Measurements from ENCODE around the gene FBRS.

Gene FBRS

DNA sequence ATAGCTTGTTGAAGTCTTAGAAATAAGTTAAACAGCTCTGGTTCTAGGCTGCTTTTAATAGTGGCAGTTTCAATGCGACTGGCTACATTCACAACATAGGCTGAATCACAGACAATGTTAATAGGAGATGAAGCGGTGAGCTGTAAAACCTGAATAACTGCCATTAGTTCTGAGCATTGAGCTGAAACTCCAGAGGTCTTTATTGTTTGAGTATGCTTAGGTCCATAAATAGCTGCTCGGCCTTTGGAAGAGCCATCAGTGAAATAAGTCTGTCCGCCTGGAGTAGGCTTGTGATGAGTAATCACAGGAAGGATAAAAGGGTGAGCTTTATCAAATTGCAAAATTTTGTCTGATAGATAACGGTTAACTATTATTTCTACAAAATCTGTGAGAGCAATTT lies 38.6 kb upstream of the FBRS start:
- no peak for DNase-seq (ENCODE audit: extremely low read depth, low read depth)
- H3K4me3 ChIP-seq (replicated peaks; ENCODE audit: low read depth, low read length): no peak overlapping the region
- TF ChIP-seq, protein P1, sequence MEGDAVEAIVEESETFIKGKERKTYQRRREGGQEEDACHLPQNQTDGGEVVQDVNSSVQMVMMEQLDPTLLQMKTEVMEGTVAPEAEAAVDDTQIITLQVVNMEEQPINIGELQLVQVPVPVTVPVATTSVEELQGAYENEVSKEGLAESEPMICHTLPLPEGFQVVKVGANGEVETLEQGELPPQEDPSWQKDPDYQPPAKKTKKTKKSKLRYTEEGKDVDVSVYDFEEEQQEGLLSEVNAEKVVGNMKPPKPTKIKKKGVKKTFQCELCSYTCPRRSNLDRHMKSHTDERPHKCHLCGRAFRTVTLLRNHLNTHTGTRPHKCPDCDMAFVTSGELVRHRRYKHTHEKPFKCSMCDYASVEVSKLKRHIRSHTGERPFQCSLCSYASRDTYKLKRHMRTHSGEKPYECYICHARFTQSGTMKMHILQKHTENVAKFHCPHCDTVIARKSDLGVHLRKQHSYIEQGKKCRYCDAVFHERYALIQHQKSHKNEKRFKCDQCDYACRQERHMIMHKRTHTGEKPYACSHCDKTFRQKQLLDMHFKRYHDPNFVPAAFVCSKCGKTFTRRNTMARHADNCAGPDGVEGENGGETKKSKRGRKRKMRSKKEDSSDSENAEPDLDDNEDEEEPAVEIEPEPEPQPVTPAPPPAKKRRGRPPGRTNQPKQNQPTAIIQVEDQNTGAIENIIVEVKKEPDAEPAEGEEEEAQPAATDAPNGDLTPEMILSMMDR (IDR thresholded peaks at IDR 0.05; ENCODE audit: low read depth, low read length, missing control alignments): no peak

DNA sequence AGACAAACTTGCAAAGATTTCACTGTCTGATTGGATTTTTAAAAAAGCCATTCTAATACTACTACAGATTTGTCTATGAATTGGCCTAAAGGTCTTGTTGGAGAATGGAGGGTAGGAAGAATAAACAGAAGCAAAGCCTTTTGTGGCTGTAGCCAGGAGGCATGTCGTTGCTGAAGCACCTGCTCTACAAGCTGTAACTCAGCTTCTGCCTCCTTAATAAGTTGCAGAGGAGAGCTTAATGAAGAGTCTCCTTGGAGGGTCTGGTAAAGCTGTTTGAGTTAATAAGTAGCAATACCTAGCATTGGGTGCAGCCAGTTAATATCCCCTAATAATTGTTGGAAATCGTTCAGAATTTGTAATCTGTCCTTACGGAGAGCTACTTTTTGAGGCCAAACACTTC lies 38.1 kb upstream of the FBRS start:
- TF ChIP-seq, protein P1 (IDR thresholded peaks at IDR 0.05; ENCODE audit: low read depth, low read length, missing control alignments): no peak
- no peak overlapping the region for H3K4me3 ChIP-seq (replicated peaks; ENCODE audit: low read depth, low read length)

DNA sequence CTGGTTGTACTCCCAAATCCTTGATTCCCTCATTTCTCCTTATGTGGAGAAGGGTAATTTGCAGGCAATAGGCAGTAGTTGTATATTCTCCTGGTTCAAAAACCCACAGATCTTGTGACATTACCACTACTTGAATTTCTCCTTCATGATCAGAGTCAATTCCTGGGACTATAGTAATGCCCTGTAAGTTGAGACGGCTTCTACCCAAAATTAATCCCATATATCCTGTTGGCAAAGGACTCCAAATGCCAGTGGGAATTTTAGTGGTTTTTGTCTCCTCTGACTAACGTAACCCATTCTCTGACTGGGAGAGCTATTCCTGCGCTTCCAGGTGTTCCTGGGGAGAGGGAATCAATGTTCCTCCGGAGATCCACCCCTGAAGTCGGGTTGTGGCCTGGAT lies 36.5 kb upstream of the FBRS start:
- no peak for DNase-seq (ENCODE audit: extremely low read depth, low read depth)
- H3K4me3 ChIP-seq (replicated peaks; ENCODE audit: low read depth, low read length): no peak overlapping the region
- TF ChIP-seq, protein P1 (IDR thresholded peaks at IDR 0.05; ENCODE audit: low read depth, low read length, missing control alignments): no peak

More for the DNA sequence above, 38.1 kb upstream of the FBRS start:
- no peak for DNase-seq (ENCODE audit: extremely low read depth, low read depth)

DNA sequence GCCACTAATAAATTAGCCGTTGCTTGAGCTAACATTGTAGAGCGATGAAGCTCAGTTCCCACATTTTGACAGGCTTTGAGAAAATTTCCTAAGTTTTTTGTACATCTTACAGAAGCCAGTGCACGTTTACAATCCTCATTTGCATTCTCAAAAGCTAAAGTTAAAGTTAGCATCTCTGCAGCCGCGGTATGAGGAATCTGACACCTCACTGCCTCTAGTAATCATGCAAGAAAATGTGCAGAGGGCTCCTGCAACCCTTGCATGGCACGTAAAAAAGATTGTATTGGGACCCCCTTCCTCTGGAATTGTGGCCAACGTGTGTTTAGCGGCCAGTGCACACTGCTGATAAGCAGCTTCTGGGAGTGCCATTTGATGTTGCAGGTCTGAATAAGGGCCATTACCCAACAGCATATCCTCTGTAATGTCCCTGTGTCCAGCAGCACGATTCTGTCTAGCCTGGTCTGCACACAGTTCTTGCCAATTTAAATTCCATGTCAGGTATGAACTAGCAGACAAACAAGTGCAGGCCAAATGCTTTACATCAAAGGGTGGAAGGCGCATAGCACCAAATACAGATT lies 35.7 kb upstream of the FBRS start:
- TF ChIP-seq, protein P1 (IDR thresholded peaks at IDR 0.05; ENCODE audit: low read depth, low read length, missing control alignments): no peak
- H3K4me3 ChIP-seq (replicated peaks; ENCODE audit: low read depth, low read length): no peak overlapping the region
- no peak for DNase-seq (ENCODE audit: extremely low read depth, low read depth)

DNA sequence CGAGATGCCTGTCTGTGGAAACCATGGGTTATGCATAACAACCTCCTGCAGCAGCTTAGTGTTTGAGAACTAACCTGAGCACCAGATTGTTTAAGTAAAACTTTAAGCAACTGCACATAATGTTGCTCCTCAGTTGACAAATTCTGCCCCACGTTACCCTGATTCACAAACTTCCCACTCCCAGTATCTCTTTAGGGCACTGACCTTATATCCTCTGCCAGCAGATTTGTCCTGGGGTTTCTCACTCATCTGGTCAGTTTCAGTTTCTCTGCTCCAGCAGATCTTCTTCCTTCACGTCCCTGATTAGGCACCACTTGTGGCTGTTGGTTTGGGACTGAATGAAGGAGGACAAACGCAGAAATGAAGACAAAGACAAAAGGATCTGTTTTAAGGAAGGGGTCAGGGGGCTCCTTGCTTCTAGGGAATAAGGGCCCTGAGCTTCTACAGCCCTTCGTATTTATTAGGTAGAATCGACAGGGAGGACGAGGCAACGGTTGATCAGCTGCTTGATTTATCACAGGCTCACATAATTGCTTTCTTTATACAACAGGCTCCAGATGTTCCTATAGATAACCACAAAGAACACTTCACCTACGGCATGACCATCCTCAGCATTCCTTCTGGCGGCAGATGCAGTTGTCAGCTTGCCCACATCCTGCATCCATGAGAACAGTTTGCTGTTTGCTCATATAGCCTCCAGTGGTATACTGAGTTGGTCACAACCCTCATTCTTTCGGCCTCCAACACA lies 34.5 kb upstream of the FBRS start:
- no peak overlapping the region for H3K4me3 ChIP-seq (replicated peaks; ENCODE audit: low read depth, low read length)
- DNase-seq (ENCODE audit: extremely low read depth, low read depth): no peak
- TF ChIP-seq, protein P1 (IDR thresholded peaks at IDR 0.05; ENCODE audit: low read depth, low read length, missing control alignments): no peak

DNA sequence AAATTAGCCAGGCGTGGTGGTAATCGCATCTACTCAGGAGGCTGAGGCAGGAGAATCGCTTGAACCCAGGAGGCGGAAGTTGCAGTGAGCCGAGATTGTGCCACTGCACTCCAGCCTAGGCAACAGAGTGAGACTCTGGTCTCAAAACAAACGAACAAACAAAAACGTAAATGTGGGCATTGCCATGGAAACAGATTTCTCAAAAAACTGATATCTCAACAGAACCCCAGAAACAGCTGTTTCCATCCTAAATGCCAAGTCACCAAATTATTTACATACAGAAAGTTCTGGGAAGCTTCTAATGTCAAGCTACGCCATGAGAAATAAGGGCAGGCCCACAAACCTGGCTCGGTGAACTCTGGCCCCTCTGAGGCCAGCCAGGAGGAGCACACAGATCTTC lies 32.0 kb upstream of the FBRS start:
- no peak overlapping the region for H3K4me3 ChIP-seq (replicated peaks; ENCODE audit: low read depth, low read length)
- TF ChIP-seq, protein P1 (IDR thresholded peaks at IDR 0.05; ENCODE audit: low read depth, low read length, missing control alignments): no peak
- no peak for DNase-seq (ENCODE audit: extremely low read depth, low read depth)
